ENCODE results near the gene UPK3A.
"Not testable (repeated sequence)": the region's sequence is repeated elsewhere in the genome, so short reads cannot be mapped to it uniquely, and the experiment has no call there.

UPK3A gene

DNA sequence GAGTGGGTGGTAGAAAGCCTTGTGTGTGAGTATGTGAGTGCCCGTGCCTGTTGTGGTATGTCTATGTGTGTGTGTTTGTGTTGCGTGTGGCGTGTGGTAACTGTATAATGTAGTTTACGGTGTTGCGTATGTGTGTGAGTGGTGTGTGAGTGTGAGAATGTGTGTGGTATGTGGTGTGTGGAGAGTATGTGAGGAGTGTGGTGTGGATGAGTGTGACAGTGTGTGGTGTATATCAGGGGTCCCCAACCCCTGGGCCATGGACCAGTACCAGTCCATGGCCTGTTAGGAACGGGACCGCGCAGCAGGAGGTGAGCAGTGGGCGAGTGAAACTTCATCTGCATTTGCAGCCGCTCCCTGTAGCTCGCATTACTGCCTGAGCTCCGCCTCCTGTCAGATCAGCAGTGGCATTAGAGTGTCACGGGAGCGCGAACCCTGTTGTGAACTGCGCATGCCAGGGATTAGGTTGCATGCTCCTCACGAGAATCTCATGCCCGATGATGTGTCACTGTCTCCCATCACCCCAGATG lies 5.7 kb downstream of the UPK3A start:
- no peak overlapping the region for H3K4me3 ChIP-seq (ENCODE audit: low read length)
- no peak for TF ChIP-seq CTCF (conservative IDR thresholded peaks at IDR 0.05; ENCODE audit: low read depth, low read length)
- DNase-seq (ENCODE audit: low read depth) = peak; percentile 77

DNA sequence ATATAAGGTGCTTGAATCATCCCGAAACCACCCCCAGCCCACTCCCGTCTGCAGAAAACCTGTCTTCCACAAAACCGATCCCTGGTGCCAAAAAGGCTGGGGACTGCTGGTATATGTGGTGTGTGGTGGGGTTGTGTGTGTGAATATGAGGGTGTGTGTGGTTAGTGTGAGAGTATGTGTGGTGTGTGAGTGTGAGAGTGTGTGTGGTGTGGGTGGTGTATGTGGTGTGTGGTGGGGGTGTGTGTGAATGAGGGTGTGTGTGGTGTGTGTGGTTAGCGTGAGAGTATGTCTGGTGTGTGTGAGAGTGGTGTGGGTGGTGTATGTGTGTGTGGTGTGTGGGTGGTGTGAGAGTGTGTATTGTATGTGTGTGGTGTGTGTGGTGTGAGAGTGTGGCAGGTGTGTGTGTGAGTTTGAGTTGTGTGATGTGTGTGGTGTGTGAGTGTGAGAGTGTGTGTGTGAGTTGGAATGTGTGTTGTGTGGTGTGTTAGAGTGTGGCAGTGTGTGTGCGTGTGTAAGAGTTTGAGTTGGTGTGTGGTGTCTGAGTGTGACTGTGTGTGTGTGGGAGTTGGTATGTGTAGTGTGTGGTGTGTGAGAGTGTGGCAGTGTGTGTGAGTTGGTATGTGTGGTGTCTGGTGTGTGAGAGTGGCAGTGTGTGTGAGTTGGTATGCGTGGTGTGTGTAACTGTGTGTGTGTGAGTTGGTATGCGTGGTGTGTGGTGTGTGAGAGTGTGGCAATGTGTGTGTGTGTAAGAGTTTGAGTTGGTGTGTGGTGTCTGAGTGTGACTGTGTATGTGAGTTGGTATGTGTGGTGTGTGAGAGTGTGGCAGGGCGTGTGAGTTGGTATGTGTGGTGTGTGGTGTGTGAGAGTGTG lies 6.5 kb downstream of the UPK3A start:
- DNase-seq (ENCODE audit: low read depth) = no peak
- no peak for TF ChIP-seq CTCF (conservative IDR thresholded peaks at IDR 0.05; ENCODE audit: low read depth, low read length)
- H3K4me3 ChIP-seq (ENCODE audit: low read length) = no peak overlapping the region

- no peak overlapping the region for H3K4me3 ChIP-seq (ENCODE audit: low read length)
- DNase-seq (ENCODE audit: low read depth) = no peak
- TF ChIP-seq CTCF (conservative IDR thresholded peaks at IDR 0.05; ENCODE audit: low read depth, low read length) = no peak
Measured at GRCh38 chr22:45291931-45292290, 7.2 kb downstream of the UPK3A start.

GRCh38 chr22:45292731-45293442 lies 8.1 kb downstream of the UPK3A start:
- no peak overlapping the region for H3K4me3 ChIP-seq (ENCODE audit: low read length)
- no peak for TF ChIP-seq CTCF (conservative IDR thresholded peaks at IDR 0.05; ENCODE audit: low read depth, low read length)
- no peak for DNase-seq (ENCODE audit: low read depth)

DNA sequence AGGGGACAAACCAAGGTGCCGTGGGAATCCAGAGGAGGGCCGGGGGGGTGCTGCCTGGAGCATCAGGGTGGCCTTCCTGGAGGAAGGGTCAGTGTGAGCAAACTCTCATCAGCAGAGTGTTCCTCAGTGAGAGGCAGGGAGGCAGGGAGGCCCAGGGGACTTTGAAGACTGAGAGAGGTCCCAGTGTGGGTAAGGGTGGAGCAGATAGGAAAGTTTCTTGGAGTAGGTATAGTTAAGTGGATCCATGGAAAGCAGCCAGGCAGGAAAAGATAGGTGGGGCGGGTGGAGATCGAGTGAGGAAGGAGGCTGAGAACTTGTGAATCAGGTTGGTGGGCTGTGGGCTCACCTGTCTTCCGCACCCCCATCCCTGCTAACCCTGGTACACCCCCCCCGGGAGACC lies 9.3 kb downstream of the UPK3A start:
- no peak overlapping the region for H3K4me3 ChIP-seq (ENCODE audit: low read length)
- no peak for TF ChIP-seq CTCF (conservative IDR thresholded peaks at IDR 0.05; ENCODE audit: low read depth, low read length)
- DNase-seq (ENCODE audit: low read depth) = no peak

GRCh38 chr22:45295004-45295403 lies 10.3 kb downstream of the UPK3A start:
- not testable (repeated sequence) for DNase-seq (ENCODE audit: low read depth); H3K4me3 ChIP-seq (ENCODE audit: low read length)

DNA sequence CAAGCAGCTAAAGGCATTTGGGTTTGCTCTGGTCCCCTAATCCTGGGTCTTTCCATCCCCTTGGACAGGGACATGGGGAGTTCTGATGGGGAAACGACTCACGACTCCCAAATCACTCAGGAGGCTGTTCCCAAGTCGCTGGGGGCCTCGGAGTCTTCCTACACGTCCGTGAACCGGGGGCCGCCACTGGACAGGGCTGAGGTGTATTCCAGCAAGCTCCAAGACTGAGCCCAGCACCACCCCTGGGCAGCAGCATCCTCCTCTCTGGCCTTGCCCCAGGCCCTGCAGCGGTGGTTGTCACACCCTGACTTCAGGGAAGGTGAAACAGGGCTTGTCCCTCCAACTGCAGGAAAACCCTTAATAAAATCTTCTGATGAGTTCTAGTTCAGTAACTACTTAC lies 10.7 kb downstream of the UPK3A start:
- H3K4me3 ChIP-seq (ENCODE audit: low read length) = no peak overlapping the region
- TF ChIP-seq CTCF (conservative IDR thresholded peaks at IDR 0.05; ENCODE audit: low read depth, low read length) = no peak
- no peak for DNase-seq (ENCODE audit: low read depth)
